Memory B cell (primary cell): ENCODE measurements around the gene MPG.

Experiments
- ATAC-seq: fragments of 150-1000 bp; cut with Tn5 transposase; 2 replicates; pipeline ENCODE4 v1.10.0; 2021; ENCODE audit warnings: low read depth, mild to moderate bottlenecking, moderate library complexity
- DNase-seq, 2 donors: peaks; one replicate each; pipeline ENCODE4 v3.0.0; 2022; ENCODE audit warnings: low spot score in 2 of 2
- H3K27ac Mint-ChIP-seq: one replicate; pipeline ENCODE4 v1.8.0; 2022; ENCODE audit warnings: mild to moderate bottlenecking, moderate library complexity, mixed read lengths
- H3K27me3 Mint-ChIP-seq: one replicate; pipeline ENCODE4 v1.8.0; 2022; ENCODE audit warnings: mixed read lengths
- H3K36me3 Mint-ChIP-seq: one replicate; pipeline ENCODE4 v1.8.0; 2022; ENCODE audit warnings: mild to moderate bottlenecking, mixed read lengths
- H3K4me1 Mint-ChIP-seq: one replicate; pipeline ENCODE4 v1.8.0; 2022; ENCODE audit warnings: mixed read lengths
- H3K4me3 Mint-ChIP-seq: one replicate; pipeline ENCODE4 v1.8.0; 2022; ENCODE audit warnings: mild to moderate bottlenecking, moderate library complexity, mixed read lengths
- H3K9me3 Mint-ChIP-seq: one replicate; pipeline ENCODE4 v1.8.0; 2022; ENCODE audit warnings: mixed read lengths

Gene MPG

DNA sequence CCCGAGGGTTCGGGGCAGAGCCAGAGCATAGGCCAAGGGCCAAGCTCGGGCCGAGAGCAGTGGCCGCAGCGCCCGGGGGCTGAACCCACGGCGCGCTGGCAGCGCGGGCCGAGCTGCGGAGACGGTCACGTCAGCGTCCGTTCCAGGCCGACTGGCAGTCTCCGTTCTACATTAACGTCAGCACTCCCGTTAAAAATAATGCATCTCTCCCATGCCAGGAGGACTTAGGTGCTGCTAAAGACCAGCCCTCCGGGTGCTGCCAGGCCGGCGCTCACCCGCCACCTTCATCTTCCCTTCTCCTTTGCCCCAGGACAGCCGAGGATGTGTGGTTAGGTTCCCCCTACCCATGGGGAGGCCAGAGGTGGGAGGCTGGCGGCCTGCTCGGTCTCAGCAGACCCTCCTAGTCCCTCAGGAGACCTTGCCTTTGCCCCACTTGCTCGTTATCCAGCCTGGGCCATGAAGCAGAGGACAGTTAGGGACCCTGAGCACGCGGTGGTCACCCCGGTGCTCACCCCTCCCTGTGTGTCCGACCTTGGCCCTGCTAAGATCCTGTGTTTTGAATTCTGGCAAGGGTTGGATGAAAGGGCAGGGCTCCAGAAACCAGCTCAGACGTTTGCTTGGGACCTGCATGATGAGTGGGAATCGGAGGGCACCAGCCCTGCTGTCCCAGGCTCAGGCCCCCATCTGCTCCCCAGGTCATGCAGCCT, 572 bp downstream of the MPG start:
- Mint-ChIP-seq H3K4me1 (peaks cover 24% of the 10 kb centered on the region), H3K27ac (peak overlapping the region; percentile 87), H3K4me3 (peak overlapping the region; percentile 89), H3K36me3 (peaks cover 8% of the 10 kb centered on the region), H3K27me3 (peaks cover 4% of the 10 kb centered on the region), H3K9me3 (no peaks in the 10 kb centered on the region)
- ATAC-seq = peak; percentile 21
- DNase-seq = no peak

DNA sequence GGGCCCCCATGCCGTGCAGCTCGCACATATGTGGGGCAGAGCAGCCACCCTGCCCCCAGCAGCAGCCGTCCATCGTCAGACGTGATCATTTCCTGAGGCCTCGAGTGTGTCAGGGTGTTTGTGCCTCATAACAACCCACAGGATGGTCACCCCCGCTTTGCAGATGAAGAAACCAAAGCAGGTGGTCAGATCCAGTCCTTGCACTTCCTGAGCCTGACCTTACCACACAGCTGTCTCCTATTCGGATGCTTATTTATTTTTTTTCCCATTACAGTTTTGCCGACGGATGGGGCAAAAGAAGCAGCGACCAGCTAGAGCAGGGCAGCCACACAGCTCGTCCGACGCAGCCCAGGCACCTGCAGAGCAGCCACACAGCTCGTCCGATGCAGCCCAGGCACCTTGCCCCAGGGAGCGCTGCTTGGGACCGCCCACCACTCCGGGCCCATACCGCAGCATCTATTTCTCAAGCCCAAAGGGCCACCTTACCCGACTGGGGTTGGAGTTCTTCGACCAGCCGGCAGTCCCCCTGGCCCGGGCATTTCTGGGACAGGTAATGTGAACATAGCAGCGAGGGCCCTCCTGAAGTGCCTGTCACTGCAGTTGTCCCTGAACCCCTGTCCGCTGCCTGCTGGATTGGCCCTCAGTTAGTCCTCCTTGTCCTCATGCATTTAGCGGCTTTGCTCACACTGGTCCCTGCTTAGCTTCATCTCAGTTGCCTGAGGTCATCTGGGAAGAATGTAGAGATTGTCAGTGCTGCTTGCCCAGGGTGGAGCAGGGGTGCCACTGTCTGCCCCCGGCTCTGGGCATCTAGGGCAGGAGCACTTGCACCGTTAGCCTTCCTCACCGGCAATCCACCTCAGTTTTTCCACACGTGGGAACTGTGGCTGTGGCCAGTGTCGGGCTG, 1.4 kb downstream of the MPG start:
- Mint-ChIP-seq H3K4me3 (peak overlapping the region; percentile 89), H3K4me1 (peaks cover 29% of the 10 kb centered on the region)

GRCh38 chr16:83060-83603, 5.1 kb downstream of the MPG start:
- H3K9me3 Mint-ChIP-seq = no peaks in the 10 kb centered on the region
- peaks cover 17% of the 10 kb centered on the region for H3K36me3 Mint-ChIP-seq
- peaks cover 28% of the 10 kb centered on the region for H3K4me1 Mint-ChIP-seq
- peak overlapping the region; percentile 83 for H3K27ac Mint-ChIP-seq
- ATAC-seq (no peak), DNase-seq (no peak)
- H3K27me3 Mint-ChIP-seq = no peaks in the 10 kb centered on the region
- no peak overlapping the region for H3K4me3 Mint-ChIP-seq

More for the DNA sequence above, 1.4 kb downstream of the MPG start:
- Mint-ChIP-seq H3K27ac (no peak overlapping the region), H3K9me3 (no peaks in the 10 kb centered on the region), H3K36me3 (peaks cover 11% of the 10 kb centered on the region), H3K27me3 (peaks cover 1% of the 10 kb centered on the region)
- no peak for ATAC-seq
- no peak for DNase-seq

DNA sequence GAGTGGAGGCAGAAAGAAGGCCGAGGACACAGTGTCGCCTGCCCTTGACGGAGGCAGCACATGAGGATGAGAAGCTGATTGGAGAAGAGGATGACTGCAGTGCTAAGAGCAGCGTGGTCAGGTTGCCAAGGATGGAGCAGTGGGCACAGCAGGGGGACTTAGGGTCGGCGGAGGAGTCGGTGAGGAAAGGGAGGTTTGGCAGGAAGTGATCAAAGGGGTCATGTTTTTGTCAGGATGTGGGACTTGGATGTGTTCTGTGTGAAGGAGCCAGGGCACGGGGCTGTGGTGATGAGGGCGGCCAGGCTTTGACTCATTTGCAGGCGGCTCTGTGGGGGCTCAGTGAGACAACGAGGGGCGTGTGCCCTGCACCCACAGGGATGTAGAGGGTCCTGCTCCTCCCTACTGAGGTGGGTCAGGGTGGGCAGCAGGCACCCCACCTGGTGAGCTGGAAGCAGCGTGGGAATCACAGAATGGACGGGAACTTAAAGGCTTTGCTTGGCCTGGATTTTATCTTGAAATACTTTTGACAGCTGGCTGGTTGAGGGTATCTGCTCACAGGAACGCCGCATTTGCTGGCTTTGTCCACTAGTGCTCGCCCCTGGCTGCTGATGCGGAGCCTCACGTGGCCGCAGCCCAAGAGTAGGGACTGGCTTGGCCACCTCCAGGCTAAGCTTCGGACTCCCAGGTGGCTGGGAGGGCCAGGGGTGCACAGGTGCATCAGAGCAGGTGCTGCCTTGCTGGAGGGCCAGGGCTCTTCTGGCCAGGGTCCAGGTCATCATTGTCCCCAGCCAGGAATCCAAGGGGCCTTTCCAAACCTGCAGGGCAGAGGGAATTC, 6.0 kb downstream of the MPG start:
- peak overlapping the region; percentile 83 for H3K27ac Mint-ChIP-seq
- ATAC-seq (no peak), DNase-seq (no peak)
- H3K36me3 Mint-ChIP-seq = peaks cover 17% of the 10 kb centered on the region
- H3K4me3 Mint-ChIP-seq = peak overlapping the region; percentile 31
- H3K9me3 Mint-ChIP-seq = no peaks in the 10 kb centered on the region
- H3K4me1 Mint-ChIP-seq = peaks cover 23% of the 10 kb centered on the region
- H3K27me3 Mint-ChIP-seq = no peaks in the 10 kb centered on the region

- peak overlapping the region; percentile 83 for H3K27ac Mint-ChIP-seq
- peaks cover 17% of the 10 kb centered on the region for H3K36me3 Mint-ChIP-seq
- H3K4me1 Mint-ChIP-seq = peaks cover 18% of the 10 kb centered on the region
- no peaks in the 10 kb centered on the region for H3K27me3 Mint-ChIP-seq
- ATAC-seq (peak; percentile 95), DNase-seq (peak; percentile 51 to 55)
- H3K4me3 Mint-ChIP-seq = peak overlapping the region; percentile 32
- H3K9me3 Mint-ChIP-seq = no peaks in the 10 kb centered on the region
Measured at GRCh38 chr16:84718-85406, 6.8 kb downstream of the MPG start.

GRCh38 chr16:85407-85782, 7.4 kb downstream of the MPG start:
- Mint-ChIP-seq H3K36me3 (peaks cover 17% of the 10 kb centered on the region), H3K27me3 (no peaks in the 10 kb centered on the region), H3K27ac (peak overlapping the region; percentile 83), H3K9me3 (no peaks in the 10 kb centered on the region), H3K4me3 (no peak overlapping the region), H3K4me1 (peaks cover 17% of the 10 kb centered on the region)
- no peak for ATAC-seq
- DNase-seq = no peak

- no peak for DNase-seq
- H3K4me3 Mint-ChIP-seq = no peak overlapping the region
- peaks cover 16% of the 10 kb centered on the region for H3K4me1 Mint-ChIP-seq
- H3K27ac Mint-ChIP-seq = peak overlapping the region; percentile 77
- no peak for ATAC-seq
- no peaks in the 10 kb centered on the region for H3K27me3 Mint-ChIP-seq
- H3K36me3 Mint-ChIP-seq = peaks cover 17% of the 10 kb centered on the region
- H3K9me3 Mint-ChIP-seq = no peaks in the 10 kb centered on the region
Measured at GRCh38 chr16:85865-86264, 7.8 kb downstream of the MPG start.

DNA sequence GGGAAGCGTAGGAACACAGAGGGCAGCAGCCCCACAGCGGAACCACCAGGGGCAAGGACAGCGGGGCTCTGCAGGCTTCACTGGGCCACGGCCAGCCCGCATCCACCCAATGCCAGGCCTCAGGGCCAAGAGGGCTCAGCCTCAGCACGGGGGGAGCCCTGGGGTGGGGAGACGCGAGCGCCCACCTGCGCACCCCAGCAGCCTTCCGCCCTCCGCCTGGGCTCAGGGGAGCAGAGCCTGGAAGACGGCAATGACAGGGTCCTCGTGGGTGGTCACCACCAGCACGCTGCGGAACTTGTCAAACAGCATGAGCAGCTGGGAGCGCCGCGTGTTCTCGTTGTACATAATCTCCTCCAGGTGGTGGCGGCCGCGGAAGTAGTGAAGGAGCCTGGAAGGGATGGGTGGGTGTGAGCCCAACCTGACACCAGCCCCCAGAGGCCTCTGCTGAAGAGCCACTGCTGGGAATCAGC, 8.5 kb downstream of the MPG start:
- H3K36me3 Mint-ChIP-seq = peaks cover 15% of the 10 kb centered on the region
- DNase-seq (no peak), ATAC-seq (no peak)
- H3K9me3 Mint-ChIP-seq = no peaks in the 10 kb centered on the region
- no peaks in the 10 kb centered on the region for H3K27me3 Mint-ChIP-seq
- peaks cover 13% of the 10 kb centered on the region for H3K4me1 Mint-ChIP-seq
- no peak overlapping the region for H3K4me3 Mint-ChIP-seq
- H3K27ac Mint-ChIP-seq = peak overlapping the region; percentile 77

- H3K27me3 Mint-ChIP-seq = no peaks in the 10 kb centered on the region
- H3K9me3 Mint-ChIP-seq = no peaks in the 10 kb centered on the region
- no peak overlapping the region for H3K27ac Mint-ChIP-seq
- DNase-seq = no peak
- H3K4me3 Mint-ChIP-seq = no peak overlapping the region
- peaks cover 9% of the 10 kb centered on the region for H3K36me3 Mint-ChIP-seq
- H3K4me1 Mint-ChIP-seq = peaks cover 12% of the 10 kb centered on the region
- no peak for ATAC-seq
Measured at GRCh38 chr16:88613-89012, 10.6 kb downstream of the MPG start.

GRCh38 chr16:89391-90302, 11.6 kb downstream of the MPG start:
- no peak overlapping the region for H3K4me3 Mint-ChIP-seq
- ATAC-seq (no peak), DNase-seq (no peak)
- H3K36me3 Mint-ChIP-seq = peaks cover 7% of the 10 kb centered on the region
- H3K27me3 Mint-ChIP-seq = no peaks in the 10 kb centered on the region
- peaks cover 5% of the 10 kb centered on the region for H3K4me1 Mint-ChIP-seq
- H3K27ac Mint-ChIP-seq = no peak overlapping the region
- no peaks in the 10 kb centered on the region for H3K9me3 Mint-ChIP-seq

- DNase-seq (no peak), ATAC-seq (no peak)
- Mint-ChIP-seq H3K27ac (no peak overlapping the region), H3K36me3 (peaks cover 3% of the 10 kb centered on the region), H3K4me1 (no peaks in the 10 kb centered on the region), H3K9me3 (no peaks in the 10 kb centered on the region), H3K27me3 (no peaks in the 10 kb centered on the region), H3K4me3 (no peak overlapping the region)
Measured at GRCh38 chr16:91484-91883, 13.5 kb downstream of the MPG start.

DNA sequence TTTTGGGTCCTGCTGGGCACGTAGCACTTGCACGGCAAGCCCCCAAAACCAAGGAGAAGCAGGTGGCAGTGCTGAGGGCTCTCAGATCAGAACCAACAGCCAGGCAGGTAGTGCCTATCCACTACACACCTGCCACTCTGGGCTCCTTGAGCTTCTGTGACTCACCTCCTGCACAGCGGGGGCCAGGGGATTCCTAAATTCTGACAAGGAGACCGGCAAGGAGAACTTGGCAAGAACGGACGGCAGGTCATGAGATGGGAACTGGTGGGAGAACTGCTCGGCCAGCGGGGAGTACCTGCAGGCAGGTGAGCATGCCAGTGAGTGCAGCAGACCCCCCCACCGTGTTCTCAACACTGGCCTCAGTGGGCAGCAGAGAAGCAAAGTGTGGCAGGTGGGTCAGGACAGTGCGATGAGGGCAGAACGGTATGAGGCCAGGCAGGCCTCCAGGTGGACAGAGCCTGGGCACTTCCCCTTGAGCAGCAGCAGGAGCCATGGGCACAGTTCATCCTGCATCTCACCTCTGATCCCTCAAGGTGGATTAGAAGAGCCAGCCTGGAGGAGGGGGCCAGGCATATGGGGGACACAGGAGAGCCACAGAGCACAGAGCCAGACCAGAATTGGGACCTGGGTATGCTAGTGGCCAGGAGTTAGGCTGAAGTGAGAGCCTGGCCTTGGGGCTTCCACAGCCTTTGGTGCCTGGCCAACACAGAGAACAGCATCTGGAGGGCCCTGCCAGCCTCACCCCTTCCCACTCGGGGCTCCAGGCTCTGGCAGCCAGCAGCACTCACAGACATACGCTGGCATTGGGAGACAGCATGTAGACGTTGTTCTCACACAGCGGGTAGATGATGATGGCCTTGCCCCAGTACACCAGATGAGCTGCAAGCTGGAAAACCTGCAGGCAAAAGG, 14.7 kb downstream of the MPG start:
- ATAC-seq (no peak), DNase-seq (no peak)
- H3K27ac Mint-ChIP-seq = no peak overlapping the region
- H3K36me3 Mint-ChIP-seq = peaks cover 3% of the 10 kb centered on the region
- no peaks in the 10 kb centered on the region for H3K27me3 Mint-ChIP-seq
- no peaks in the 10 kb centered on the region for H3K9me3 Mint-ChIP-seq
- H3K4me1 Mint-ChIP-seq = peaks cover 6% of the 10 kb centered on the region
- H3K4me3 Mint-ChIP-seq = no peak overlapping the region
